Measurements from ENCODE around the gene RTN4RL2.

The RTN4RL2 gene

DNA sequence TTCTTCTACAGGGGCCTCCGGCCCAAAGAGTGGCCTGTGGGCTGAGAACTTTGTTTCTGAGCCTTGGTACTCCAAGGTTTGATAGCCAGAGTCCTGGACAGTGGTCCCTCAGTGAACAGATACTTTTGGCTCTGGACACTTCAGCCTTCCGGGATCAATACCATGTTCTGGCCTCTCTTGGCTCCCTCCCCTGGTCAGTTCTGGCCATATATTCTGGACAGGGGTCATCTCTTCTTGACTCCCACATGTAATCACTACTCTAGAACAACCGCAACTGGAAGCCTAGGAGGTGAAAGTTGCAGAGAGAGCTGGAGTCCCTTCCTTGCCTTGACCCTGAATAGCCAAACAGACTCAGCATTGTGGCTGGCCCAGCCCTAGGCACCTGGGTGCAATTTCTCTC is 2.3 kb downstream of the RTN4RL2 start:
- DNase-seq (ENCODE audit: low read depth, low spot score) = no peak

DNA sequence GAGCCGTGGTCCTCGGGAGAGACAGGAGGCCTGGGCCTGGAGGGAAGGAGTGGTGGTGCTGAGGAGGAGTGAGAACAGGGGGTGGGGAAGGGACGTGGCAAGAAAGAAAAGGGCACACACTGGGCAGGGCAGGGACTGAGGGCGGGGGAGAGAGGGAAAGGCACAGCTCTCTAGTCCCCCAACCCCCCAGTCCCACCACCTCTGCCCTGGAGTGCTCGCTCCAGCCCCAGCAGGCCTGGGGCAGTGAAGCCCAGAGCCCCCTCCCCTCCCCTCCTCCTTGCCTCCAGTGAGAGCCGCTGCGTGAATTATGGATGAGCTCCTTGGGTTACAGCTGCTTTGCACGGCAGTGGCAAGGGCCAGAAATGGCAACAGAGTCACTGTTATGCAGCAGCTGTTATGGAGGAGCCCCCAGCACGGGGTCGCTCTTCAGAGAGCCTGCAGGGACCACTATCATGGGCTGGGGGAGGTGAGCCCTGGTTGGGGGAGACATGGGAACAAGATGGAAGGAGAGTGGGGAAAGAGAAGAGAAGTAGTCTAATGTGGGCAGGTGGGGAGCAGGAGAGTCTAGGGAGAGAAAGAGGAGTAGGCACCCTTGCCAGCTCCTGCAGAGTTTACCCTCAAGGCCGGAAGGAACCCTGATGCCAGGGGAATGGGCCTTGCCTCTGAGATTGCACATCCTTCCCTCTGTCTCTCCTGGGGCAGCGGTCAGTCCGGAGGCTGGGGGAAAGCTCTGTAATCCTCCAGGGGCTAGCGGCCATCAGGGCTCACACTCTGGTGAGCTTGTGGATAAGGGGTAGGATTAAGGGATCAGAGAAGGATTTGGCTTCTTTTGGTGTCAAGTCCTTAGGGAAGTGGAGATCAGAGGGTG is 3.6 kb downstream of the RTN4RL2 start:
- DNase-seq (ENCODE audit: low read depth, low spot score) = no peak

DNA sequence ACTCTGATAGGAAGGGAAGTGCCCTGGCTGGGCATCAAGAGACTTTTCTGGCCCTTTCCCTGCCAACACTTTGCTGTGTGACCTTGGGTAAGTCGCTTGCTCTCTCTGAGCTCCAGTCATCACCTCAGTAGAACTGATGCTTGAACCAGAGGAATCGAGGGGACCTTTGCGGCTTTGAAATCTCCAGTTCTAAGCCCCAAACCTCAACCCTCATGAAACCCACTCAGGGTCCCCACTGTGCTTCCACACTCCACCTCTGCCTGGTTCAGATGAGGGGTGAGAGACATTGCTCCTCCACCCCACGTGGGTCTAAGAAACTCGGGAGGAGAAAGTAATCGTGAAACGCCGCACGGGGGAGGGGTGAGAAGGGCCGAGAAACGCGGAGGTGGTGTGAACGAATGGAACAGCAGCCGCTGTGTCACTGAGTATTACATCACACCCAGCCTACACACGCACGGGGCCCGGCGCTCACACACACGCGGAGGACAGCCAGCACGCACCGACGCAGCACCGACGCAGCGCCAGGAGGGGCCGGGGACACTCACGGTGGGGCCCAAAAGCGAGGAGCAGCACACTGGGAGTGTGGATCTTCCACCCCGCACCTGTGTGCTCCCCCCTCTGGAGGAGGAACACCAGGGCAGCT is 4.3 kb downstream of the RTN4RL2 start:
- no peak for DNase-seq (ENCODE audit: low read depth, low spot score)

DNA sequence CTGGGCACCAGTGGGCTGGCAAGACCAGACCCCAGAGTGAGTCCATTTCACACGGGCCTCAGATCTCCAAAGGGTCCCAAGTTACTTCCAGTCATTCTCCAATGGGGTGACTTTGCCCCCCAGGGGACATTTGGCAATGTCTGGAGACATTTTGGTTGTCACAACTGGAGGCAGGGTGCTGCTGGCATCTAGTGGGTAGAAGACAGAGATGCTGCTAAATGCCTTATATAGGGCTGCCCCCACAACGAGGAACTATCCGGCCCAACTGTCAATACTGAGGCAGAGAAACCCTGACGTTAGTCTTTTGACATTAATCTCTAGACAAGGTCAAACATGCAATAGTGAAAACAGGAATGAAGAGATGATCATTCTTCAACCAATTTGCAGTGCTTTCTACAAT is 6.4 kb downstream of the RTN4RL2 start:
- no peak for DNase-seq (ENCODE audit: low read depth, low spot score)

DNA sequence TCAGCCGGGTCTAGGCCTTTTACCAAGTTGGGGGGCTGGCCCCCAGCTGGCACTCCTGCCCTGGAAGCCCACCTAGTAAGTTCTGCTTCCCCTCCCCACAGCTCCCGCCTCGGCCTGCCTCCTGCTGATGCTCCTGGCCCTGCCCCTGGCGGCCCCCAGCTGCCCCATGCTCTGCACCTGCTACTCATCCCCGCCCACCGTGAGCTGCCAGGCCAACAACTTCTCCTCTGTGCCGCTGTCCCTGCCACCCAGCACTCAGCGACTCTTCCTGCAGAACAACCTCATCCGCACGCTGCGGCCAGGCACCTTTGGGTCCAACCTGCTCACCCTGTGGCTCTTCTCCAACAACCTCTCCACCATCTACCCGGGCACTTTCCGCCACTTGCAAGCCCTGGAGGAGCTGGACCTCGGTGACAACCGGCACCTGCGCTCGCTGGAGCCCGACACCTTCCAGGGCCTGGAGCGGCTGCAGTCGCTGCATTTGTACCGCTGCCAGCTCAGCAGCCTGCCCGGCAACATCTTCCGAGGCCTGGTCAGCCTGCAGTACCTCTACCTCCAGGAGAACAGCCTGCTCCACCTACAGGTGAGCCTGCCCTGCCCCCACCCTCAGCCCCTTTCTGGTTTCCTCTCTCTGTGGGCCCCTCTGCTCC is 7.3 kb downstream of the RTN4RL2 start:
- no peak for DNase-seq (ENCODE audit: low read depth, low spot score)

DNA sequence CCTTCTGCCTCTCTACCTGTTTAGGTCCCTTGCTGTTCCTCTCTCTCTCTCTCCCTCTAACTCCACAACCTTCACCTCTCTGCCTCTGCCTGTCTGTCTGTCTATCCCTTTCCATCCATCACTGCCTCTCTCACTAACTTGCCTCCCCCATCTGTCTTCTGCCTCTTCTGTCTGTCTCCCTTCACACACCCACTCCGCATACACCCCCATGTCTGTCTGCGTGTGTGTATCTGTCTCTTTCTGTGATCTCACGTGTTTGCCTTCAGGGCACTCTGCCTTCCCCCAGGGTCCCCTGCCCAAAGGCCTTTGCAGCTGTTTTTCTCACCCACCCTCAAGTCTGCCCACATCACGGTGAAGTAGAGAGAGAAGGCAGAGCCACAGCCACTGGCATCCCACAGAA is 7.9 kb downstream of the RTN4RL2 start:
- no peak for DNase-seq (ENCODE audit: low read depth, low spot score)

DNA sequence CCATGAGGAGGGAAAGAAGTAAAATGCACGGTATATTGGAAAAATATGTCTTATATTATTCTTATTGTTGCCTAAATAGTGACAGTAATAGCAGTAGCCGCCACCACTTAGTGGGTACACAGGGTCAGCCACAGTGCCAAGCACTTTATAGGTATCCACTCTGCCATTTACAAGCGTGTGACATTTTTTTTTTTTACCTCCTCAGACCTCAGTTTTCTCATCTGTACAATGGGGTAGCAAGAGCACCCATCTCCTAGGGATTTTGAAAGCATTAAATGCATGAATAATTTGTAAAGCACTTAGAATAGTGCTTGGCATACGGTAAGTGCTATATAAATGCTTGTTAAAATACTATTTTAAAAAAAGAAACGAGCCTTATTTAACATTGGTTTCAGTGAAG is 8.9 kb downstream of the RTN4RL2 start:
- DNase-seq (ENCODE audit: low read depth, low spot score) = no peak

DNA sequence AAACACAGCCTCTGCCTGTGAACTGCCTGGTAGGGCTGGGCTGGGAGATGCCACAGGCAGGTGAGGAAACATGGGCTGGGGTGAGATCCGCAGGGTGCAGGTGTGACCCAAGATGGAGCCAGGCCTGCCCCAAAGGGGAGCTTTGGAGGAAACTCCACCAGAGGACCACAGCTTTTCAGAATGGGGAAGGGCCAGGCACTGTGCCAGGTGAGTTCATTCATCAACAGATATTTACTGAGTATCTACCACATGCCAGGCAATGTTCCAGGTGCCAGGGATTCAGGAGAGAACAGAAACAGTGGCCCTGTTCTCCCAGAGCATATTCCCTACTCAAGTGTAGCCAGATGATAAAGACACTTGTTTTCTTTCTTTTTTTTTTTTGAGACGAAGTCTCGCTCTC is 11.2 kb downstream of the RTN4RL2 start:
- no peak for DNase-seq (ENCODE audit: low read depth, low spot score)

DNA sequence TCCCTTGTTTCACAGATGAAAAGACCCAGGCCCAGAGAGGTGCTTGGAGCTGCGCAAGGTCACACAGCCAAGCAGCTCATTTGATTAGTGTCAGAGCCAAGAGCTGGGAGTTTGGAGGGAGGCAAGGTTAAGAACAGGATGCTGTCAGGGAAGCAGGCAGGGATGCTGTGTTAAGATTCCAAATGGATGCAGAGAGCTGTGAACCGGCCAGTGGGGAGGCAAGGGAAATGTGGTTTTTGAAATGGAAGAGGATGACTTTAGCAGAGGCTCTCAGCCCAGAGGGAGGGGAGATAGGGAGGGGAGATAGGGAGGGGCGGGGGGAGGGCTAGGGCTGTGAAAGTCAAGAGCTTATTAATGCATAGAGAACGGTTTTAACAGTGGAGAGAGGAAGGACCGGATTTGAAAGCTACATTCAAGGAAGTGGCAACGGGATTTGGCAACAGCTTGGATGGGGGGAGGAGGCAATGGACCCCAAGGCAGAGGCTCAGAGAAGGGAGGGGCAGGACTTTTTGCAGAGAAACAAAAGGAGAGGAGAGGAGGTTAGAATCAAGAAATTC is 13.0 kb downstream of the RTN4RL2 start:
- DNase-seq (ENCODE audit: low read depth, low spot score) = no peak

DNA sequence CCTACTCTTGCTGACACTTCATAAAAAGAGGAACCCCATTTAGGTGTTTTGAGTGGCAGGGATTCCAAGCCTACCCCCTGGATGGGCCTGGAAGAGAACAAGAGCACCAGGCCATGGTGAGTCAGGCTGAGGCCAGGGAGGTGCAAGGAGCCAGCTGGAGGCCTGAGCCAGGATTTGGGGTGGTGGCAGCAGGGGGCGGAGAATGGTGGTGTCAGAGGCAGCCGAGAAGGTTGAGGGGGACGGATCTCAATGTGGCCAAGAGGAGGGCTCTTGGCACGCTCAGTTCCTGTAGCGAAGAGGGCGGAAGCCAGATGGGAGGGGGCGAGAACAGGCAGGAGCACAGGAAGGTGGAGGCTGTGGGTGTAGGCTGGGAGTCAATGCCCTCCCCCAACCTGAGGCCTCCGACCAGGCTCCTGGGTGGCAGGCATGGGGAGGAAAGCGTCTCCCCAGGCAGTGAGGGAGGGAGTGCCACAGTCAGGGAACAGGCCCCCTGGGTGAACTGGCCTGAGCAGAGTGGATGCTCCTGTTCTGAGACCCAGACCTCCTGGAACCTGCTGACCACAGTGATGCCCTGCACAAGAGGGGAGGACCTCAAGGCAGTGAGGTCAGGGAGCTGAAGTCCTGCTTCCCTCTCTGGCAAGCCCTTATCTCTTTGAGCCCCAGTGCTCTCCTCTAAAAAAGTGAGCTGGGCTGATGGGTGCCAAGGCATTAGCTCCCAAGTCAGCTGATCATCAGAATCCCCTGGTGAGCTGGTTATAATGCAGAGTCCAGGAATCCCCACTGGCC is 13.9 kb downstream of the RTN4RL2 start:
- DNase-seq (ENCODE audit: low read depth, low spot score) = no peak

DNA sequence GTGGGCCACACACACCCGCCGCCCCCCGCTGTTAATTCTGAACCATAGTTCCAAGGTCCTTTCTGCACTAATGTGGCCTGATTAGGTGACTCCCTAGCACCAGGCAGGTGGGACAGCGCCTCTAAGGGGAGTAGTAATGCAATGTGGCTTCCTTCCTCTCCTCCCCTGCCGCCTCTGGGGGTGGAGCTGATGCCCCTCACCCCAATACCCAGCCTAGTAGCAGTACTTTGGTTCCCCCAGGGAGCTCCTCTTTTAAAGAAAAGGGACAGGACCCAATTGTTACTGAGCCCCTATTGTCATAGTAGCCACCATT is 14.4 kb downstream of the RTN4RL2 start:
- no peak for DNase-seq (ENCODE audit: low read depth, low spot score)

DNA sequence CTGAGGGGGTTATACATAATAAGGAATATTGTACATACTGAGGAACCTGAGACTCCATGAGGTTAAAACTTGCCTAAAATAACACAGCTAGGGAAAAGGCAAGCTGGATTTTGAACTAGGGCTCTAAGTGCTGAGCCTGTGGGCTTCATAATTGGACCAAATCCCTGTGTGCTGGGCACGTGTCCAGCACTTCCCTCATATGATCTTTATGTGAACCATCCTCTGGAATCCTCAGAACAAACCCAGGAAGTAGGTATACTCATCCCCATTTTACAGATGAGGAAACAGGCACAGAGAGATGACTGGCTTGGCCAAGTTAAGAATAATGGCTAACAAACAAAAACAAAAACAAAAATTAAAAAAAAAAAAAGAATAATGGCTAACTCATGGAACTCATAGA is 14.9 kb downstream of the RTN4RL2 start:
- DNase-seq (ENCODE audit: low read depth, low spot score) = no peak

DNA sequence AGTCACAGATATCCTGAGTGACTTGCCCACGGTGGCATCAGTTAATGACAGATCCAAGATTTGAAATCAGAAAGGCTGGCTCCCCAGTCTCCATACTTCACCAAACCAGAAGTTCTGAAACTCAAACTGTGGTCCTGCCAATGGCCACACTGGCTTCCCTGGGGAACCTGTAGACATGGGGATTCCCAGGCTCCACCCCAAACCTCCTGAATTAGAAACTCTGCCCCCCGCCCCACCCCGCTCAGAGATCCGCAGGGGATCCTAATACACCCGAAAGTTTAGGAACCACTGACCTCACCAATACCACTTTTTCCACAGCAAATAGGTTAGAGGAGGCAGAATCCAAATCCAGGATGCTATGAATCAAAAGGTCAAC is 15.3 kb downstream of the RTN4RL2 start:
- no peak for DNase-seq (ENCODE audit: low read depth, low spot score)

DNA sequence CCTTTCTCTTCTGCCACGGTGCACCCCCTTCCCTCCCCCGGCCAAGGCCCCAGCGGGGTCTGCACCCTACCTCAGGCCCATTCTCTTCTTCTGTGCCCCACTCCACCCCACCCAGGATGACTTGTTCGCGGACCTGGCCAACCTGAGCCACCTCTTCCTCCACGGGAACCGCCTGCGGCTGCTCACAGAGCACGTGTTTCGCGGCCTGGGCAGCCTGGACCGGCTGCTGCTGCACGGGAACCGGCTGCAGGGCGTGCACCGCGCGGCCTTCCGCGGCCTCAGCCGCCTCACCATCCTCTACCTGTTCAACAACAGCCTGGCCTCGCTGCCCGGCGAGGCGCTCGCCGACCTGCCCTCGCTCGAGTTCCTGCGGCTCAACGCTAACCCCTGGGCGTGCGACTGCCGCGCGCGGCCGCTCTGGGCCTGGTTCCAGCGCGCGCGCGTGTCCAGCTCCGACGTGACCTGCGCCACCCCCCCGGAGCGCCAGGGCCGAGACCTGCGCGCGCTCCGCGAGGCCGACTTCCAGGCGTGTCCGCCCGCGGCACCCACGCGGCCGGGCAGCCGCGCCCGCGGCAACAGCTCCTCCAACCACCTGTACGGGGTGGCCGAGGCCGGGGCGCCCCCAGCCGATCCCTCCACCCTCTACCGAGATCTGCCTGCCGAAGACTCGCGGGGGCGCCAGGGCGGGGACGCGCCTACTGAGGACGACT is 15.9 kb downstream of the RTN4RL2 start:
- no peak for DNase-seq (ENCODE audit: low read depth, low spot score)

DNA sequence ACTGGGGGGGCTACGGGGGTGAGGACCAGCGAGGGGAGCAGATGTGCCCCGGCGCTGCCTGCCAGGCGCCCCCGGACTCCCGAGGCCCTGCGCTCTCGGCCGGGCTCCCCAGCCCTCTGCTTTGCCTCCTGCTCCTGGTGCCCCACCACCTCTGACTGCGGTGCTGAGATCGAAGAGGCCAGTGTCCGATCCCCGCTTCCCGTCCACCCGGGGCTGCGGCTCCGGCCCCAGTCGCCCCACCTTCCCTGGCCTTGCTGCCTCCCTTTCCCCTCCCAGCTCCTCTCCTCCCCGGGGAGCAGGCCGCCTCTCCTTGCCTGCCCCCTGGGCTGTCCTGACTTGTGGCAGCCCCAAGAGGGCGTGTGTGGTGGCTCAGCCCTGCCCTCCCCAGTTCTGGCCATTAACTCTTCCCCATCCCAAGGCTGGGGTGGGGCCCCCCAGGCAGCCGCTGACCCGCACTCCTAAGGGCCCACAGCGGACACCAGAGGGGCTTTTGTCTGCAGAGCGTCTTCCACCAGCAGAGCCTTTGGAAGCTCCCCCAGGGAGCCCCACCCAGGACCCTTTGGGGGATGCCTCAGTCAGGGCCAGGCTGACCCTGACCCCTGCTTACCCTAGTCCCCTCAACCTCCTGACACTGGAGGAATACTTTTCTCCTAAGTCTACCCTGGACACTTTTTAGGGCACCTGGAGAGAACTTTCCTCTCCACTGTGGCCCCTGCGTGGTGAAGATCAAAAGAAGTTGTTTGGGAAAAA is 16.6 kb downstream of the RTN4RL2 start:
- DNase-seq (ENCODE audit: low read depth, low spot score) = no peak

DNA sequence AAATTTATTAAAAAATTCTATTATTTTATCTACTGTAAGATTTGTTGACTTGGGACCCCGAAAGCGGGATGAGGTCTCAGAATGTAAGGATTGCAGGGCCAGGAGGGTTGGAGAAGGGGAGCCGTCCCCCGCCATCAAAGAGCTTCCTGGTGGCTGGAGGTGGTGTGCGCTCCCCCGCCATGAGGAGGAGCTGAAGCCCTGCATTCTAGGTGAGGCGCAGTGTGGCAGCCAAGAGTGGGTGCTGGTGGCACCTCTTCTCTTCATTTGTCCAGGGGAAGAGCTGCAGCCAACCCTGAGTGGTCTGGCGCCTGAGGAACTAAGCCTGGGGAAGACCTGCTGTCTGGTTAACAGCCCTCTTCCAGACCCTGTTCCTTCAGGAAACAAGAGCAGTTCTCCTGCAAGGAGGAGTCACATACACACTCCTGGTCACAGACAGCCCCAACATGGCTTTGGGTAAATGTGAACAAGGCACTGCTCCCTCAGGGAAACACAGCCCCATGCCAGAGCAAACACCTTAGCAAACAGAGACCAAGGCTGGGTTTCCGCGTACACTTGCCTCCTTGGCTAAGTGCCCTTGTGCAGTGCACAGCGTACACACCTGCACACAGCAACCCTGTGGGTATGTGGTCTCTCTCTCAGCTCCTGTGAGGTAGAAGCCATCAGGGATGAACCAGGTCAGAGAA is 17.3 kb downstream of the RTN4RL2 start:
- DNase-seq (ENCODE audit: low read depth, low spot score) = no peak

DNA sequence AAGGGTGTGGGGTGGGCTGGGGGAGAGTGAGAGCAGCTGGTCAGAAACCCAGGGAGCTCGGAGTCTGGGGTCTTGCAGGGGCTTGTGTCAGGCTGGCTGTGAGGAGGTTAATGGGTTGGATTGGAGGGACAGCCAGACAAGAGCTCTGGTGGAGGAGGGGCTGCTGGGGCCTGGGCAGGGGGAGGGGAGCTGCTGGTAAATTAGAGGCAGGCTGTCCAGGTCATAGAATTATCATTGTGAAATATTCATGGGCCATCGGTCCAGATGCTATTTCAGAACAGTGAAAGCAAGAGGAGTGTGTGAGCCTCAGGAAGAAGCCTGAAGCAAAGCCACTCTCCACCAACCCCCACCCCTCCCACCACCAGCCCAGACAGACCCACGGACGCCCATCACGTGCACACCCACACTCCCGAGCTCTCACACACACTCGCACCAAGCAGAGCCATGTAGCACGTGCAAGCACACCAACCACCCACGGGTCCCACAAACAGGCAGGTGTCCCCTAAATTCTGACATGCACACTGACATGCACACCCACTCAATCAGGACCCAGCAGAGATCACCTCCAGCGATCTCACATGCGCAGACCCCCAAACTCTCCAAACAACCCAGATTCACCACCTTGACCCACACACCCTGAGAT is 18.8 kb downstream of the RTN4RL2 start:
- no peak for DNase-seq (ENCODE audit: low read depth, low spot score)

DNA sequence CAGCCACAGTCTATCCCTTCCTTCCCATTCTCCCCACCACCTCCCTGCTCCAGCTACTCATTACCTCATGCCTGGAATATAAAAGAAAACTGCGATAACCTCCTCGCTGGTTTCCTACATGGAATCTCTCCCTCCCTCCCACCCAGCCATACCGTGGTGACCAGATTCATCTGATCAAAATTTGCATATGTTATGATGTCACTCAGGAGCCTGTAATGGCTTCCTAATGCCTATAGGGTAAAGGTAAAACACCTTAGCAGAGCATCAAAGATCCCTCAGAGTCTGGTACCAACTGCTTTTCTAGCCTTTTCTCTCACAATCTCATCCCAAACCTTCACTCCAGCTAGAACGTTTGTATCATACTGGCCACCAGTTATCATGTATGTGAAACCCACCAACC is 19.6 kb downstream of the RTN4RL2 start:
- DNase-seq (ENCODE audit: low read depth, low spot score) = no peak

DNA sequence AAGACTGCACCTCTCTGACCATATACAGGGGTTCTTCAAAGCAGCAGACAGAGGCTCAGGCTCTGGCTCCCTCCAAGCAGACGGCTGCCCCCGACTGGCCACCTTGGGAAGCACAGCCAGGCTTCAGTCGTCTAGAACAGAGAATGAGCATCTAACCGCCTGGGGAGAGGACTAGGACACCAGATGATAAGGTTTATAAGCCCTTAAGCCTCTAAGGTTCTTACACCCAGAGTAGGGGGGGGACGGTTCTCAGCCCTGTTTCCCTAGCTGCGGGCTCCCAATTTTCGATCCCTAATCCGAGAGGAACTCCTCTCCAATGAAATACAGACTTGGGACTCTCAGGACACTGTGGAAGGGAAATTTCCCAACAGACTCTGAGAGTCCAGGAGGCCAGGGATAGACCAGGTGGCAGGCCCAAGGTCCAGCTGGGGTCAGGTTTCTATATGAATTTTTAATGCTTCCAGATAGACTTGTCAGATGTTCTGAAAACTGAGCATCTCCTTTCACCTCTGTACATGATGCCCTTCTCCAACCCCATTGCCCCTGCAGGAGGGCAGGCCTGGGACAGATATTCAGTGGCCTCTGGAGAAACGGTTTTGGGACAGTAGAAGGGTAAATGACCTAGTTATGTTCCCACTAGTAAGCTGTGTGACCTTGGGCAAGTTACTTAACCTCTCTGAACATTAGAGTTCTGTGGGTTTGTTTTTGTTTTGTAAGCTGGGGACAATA is 20.2 kb downstream of the RTN4RL2 start:
- no peak for DNase-seq (ENCODE audit: low read depth, low spot score)
